Frontal cortex (tissue), 4 donors: ENCODE measurements around the gene KCNQ5. TPM values are rescaled to one million over a fixed set of nuclear protein-coding genes. Genes with fewer than 3 reads are reported as not detected.
"Not testable (repeated sequence)": the region's sequence is repeated elsewhere in the genome, so short reads cannot be mapped to it uniquely, and the experiment has no call there.

Source experiments
- DNase-seq, 2 donors: peaks; one replicate each; pipeline ENCODE4 v3.0.0; 2012; ENCODE audit warnings: low spot score in 2 of 2
- FAIRE-seq: peaks from 2 replicates; lab custom pipeline; 2012; peaks lifted over from hg19 to GRCh38; lab: Jason Lieb, UNC
- total RNA-seq: library from RNA; depleted of rRNA; stranded (reverse); fragments of >200 nt; gene quantifications from one replicate; pipeline ENCODE4 v1.2.3, GENCODE V29; 2014
- donor health status: control.
- donor health status: control.
- donor health status: control.

KCNQ5 gene
- total RNA-seq, 1 donor from 2014 or later = 12.6 TPM

- DNase-seq (no peak), FAIRE-seq (no peak)
Measured at GRCh38 chr6:72865467-72865866, 243.6 kb downstream of the KCNQ5 start.

GRCh38 chr6:72869621-72870020 is 247.8 kb downstream of the KCNQ5 start:
- no peak for DNase-seq
- no peak for FAIRE-seq

GRCh38 chr6:72873433-72873832 is 251.6 kb downstream of the KCNQ5 start:
- DNase-seq (no peak), FAIRE-seq (no peak)

GRCh38 chr6:72876256-72876655 is 254.4 kb downstream of the KCNQ5 start:
- FAIRE-seq (no peak), DNase-seq (no peak)

GRCh38 chr6:72886170-72886569 is 264.3 kb downstream of the KCNQ5 start:
- FAIRE-seq = no peak
- no peak for DNase-seq

- no peak for FAIRE-seq
- DNase-seq = no peak
Measured at GRCh38 chr6:72890233-72890632, 268.4 kb downstream of the KCNQ5 start.

- DNase-seq (no peak), FAIRE-seq (no peak)
Measured at GRCh38 chr6:72890671-72891070, 268.8 kb downstream of the KCNQ5 start.

- DNase-seq (no peak), FAIRE-seq (no peak)
Measured at GRCh38 chr6:72892901-72893300, 271.0 kb downstream of the KCNQ5 start.

GRCh38 chr6:72894091-72894490 is 272.2 kb downstream of the KCNQ5 start:
- DNase-seq = no peak
- no peak for FAIRE-seq

GRCh38 chr6:72898313-72898712 is 276.4 kb downstream of the KCNQ5 start:
- DNase-seq, FAIRE-seq: not testable (repeated sequence)

- DNase-seq (no peak), FAIRE-seq (no peak)
Measured at GRCh38 chr6:72905705-72906478, 284.0 kb downstream of the KCNQ5 start.

- FAIRE-seq = no peak
- no peak for DNase-seq
Measured at GRCh38 chr6:72911463-72912155, 289.7 kb downstream of the KCNQ5 start.

- DNase-seq (no peak), FAIRE-seq (no peak)
Measured at GRCh38 chr6:72913797-72914196, 291.9 kb downstream of the KCNQ5 start.

GRCh38 chr6:72916298-72916697 is 294.4 kb downstream of the KCNQ5 start:
- DNase-seq = no peak
- FAIRE-seq = no peak

GRCh38 chr6:72916906-72917305 is 295.0 kb downstream of the KCNQ5 start:
- FAIRE-seq = no peak
- no peak for DNase-seq

GRCh38 chr6:72922401-72922800 is 300.5 kb downstream of the KCNQ5 start:
- DNase-seq (no peak), FAIRE-seq (no peak)

GRCh38 chr6:72925136-72925535 is 303.3 kb downstream of the KCNQ5 start:
- no peak for FAIRE-seq
- no peak for DNase-seq

- no peak for DNase-seq
- no peak for FAIRE-seq
Measured at GRCh38 chr6:72930556-72931132, 308.8 kb downstream of the KCNQ5 start.

GRCh38 chr6:72931325-72931887 is 309.5 kb downstream of the KCNQ5 start:
- DNase-seq (no peak), FAIRE-seq (no peak)

- DNase-seq (no peak), FAIRE-seq (no peak)
Measured at GRCh38 chr6:72933233-72933632, 311.4 kb downstream of the KCNQ5 start.
